Effector memory CD4-positive, alpha-beta T cell (primary cell): ENCODE measurements around the gene CYP26B1.

Source experiments
- DNase-seq, 3 donors: peaks; one replicate each; pipeline ENCODE4 v3.0.0-alpha.2; 2020
- H3K27ac ChIP-seq: 2 replicates; pipeline ENCODE4 v1.7.0; 2013; ENCODE audit warnings: mild to moderate bottlenecking, low read length, moderate library complexity; ENCODE audit not compliant: insufficient read depth, poor library complexity, severe bottlenecking
- H3K27me3 ChIP-seq: replicated peaks from 2 replicates; pipeline ENCODE4 v1.7.0; 2013; ENCODE audit warnings: mild to moderate bottlenecking, low read length; ENCODE audit not compliant: insufficient read depth, control insufficient read depth, poor library complexity, severe bottlenecking
- H3K36me3 ChIP-seq: 2 replicates; pipeline ENCODE4 v1.7.0; 2013; ENCODE audit warnings: mild to moderate bottlenecking, low read length, moderate library complexity; ENCODE audit not compliant: control insufficient read depth, insufficient read depth
- H3K4me1 ChIP-seq: 2 replicates; pipeline ENCODE4 v1.7.0; 2013; ENCODE audit warnings: low read length, mild to moderate bottlenecking; ENCODE audit not compliant: control insufficient read depth, insufficient read depth, poor library complexity, severe bottlenecking
- H3K4me3 ChIP-seq: 2 replicates; pipeline ENCODE4 v1.7.0; 2013; ENCODE audit warnings: low read length, low read depth, mild to moderate bottlenecking; ENCODE audit not compliant: insufficient read depth, poor library complexity, severe bottlenecking
- H3K9me3 ChIP-seq: 2 replicates; pipeline ENCODE4 v1.7.0; 2013; ENCODE audit warnings: mild to moderate bottlenecking, low read length, moderate library complexity; ENCODE audit not compliant: control insufficient read depth
- total RNA-seq, 3 donors: gene quantifications; one replicate each; lab custom pipeline; 2026; lab: John Stamatoyannopoulos, UW

Gene CYP26B1, protein sequence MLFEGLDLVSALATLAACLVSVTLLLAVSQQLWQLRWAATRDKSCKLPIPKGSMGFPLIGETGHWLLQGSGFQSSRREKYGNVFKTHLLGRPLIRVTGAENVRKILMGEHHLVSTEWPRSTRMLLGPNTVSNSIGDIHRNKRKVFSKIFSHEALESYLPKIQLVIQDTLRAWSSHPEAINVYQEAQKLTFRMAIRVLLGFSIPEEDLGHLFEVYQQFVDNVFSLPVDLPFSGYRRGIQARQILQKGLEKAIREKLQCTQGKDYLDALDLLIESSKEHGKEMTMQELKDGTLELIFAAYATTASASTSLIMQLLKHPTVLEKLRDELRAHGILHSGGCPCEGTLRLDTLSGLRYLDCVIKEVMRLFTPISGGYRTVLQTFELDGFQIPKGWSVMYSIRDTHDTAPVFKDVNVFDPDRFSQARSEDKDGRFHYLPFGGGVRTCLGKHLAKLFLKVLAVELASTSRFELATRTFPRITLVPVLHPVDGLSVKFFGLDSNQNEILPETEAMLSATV
- total RNA-seq: 0 to 0.19 (median 0) reads per million in 3 donors

DNA sequence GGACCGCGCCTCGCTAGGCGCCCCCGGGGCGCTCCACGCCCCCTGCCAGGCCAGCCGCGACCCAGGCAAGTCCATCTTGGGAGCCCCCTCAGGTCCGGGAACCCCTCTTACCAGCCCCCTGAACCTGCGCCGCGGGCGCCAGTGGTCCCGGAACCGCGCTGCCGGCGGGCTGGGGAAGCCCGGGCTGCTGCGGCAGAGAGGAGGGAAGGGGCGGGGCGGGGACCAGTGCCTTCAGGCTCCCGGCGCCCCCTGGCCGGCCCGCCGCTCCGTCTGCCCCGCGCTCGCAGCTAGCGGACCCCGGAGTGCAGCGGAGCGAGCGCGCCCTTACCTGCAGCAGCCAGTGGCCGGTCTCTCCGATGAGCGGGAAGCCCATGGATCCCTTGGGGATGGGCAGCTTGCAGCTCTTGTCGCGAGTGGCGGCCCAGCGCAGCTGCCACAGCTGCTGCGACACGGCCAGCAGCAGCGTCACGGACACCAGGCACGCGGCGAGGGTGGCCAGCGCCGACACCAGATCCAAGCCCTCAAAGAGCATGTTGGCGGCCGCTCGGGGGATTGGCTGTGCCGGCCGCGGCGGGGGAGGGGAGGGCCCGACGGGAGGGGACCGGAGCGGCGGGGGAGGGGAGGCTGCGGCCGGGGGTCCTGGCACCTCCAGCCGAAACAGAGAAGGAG lies at the start of gene CYP26B1:
Gene CYP26B1, minus strand, starts transcription at position 560 of the 669 bp plus-strand sequence. Its CDS starts 28 bp downstream, at position 532.
- Histone ChIP-seq H3K9me3 (no peaks in the 10 kb centered on the region), H3K4me3 (peak within 1 kb of the TSS; percentile 39), H3K4me1 (peaks cover 33% of the 10 kb centered on the region), H3K27ac (no peak within 1 kb of the TSS), H3K27me3 (peaks cover 47% of the 10 kb centered on the region), H3K36me3 (no peaks in the 10 kb centered on the region)
- DNase-seq: no peak

DNA sequence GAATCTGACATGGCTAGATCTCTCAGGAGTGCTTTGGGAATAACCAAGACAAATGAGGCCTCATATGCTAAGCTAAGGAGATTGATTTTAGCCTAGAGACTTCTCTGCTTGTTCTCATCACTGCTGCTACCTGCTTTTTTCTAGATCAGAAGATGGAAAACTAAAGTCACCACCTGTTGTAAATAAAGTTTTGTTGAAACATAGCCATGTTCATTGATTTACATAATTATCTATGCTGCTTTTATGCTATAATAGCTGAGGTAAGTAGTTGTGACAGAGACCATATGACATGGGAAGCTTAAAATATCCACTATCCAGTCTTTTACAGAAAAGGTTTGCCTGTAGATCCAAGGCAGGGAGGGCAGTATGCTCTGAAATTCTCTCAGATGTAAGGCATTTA lies 46.1 kb upstream of the CYP26B1 start:
- Histone ChIP-seq H3K4me1 (no peaks in the 10 kb centered on the region), H3K27me3 (no peaks in the 10 kb centered on the region), H3K4me3 (no peak overlapping the region), H3K9me3 (no peaks in the 10 kb centered on the region), H3K27ac (no peak overlapping the region), H3K36me3 (no peaks in the 10 kb centered on the region)
- no peak for DNase-seq

DNA sequence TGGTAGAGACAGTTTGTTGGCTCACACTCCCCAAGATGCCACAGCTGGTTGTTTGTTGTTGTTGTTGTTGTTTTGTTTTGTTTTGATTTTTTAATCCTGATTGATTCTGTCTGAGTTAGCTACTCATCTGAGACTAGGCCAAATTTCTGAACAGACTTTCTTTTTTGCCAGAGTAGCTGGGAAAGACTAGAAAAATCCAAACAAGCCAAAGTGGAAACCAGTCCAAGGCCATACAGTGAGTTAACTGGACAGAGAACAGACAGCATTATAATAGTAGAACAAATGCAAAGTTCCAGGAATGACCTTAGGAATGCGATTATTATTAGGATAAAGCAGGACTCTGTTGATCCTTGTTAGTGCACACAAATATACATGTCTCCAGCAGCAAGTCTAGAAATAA lies 43.8 kb upstream of the CYP26B1 start:
- H3K27me3 ChIP-seq: no peaks in the 10 kb centered on the region
- no peak for DNase-seq
- no peaks in the 10 kb centered on the region for H3K36me3 ChIP-seq
- H3K4me3 ChIP-seq: no peak overlapping the region
- no peaks in the 10 kb centered on the region for H3K9me3 ChIP-seq
- H3K4me1 ChIP-seq: no peaks in the 10 kb centered on the region
- no peak overlapping the region for H3K27ac ChIP-seq

DNA sequence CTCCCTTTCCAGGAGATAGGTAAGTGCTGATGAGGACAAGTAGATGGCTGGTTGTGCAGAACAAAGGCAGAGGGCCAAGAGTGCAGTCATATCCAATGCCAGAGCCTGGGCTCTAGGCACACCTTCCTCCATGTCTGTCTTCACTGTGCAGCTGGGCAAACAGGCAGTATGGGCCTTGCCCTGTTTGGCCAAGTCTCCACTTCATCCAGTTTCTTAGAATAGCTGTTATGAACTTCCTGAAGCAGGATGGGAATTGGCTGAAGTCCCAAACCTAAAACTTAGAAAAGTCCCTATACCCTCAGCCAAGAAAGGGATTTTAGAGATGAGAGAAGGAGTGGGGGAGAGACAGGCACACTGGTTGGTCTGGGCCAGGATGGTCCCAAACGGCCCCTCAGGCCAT lies 37.5 kb upstream of the CYP26B1 start:
- Histone ChIP-seq H3K27me3 (no peaks in the 10 kb centered on the region), H3K27ac (no peak overlapping the region), H3K4me3 (no peak overlapping the region), H3K9me3 (no peaks in the 10 kb centered on the region), H3K4me1 (no peaks in the 10 kb centered on the region), H3K36me3 (no peaks in the 10 kb centered on the region)
- DNase-seq: no peak

DNA sequence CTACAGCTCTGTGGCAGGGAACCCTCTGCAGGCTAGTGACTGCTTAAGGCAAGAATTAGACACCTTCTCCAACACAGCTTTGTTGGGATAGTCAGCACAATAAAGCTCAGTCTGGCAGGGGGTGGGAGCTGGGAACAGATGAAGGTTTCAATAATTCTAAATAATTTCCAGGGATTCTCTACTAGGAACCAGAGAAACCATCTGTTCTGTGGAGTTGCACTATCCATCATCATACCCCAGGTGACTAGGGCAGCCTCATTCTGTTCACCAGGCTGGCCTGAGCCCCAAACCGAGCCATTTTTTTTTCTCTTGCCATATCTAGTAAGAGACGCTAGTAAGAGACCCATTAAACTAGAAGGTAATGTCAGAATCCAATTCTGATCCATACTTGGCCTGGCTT lies 35.8 kb upstream of the CYP26B1 start:
- no peak overlapping the region for H3K27ac ChIP-seq
- DNase-seq: no peak

DNA sequence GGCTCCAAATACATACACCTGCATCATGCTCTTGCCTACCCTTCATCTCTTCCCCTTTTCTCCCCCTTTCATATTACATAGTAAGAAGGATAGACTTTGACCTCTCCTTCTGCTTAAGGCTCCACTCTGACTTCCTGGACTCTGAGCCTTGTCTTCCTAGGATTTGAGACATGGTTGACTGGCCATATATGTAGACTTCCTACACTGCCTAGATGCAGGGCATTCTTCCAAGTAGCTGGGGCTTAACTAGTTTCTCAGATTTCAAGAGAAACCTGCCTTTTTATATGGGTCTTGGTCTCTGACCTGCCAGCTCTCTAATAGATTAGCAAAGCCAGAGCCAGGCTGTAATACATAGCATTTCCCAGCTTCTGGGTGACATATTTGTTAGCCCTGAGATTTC lies 35.4 kb upstream of the CYP26B1 start:
- Histone ChIP-seq H3K27ac (no peak overlapping the region), H3K9me3 (no peaks in the 10 kb centered on the region), H3K27me3 (no peaks in the 10 kb centered on the region), H3K4me3 (no peak overlapping the region), H3K4me1 (no peaks in the 10 kb centered on the region), H3K36me3 (no peaks in the 10 kb centered on the region)
- no peak for DNase-seq

More for the DNA sequence above, 35.8 kb upstream of the CYP26B1 start:
- Histone ChIP-seq H3K27me3 (no peaks in the 10 kb centered on the region), H3K36me3 (no peaks in the 10 kb centered on the region), H3K4me1 (no peaks in the 10 kb centered on the region), H3K9me3 (no peaks in the 10 kb centered on the region), H3K4me3 (no peak overlapping the region)

DNA sequence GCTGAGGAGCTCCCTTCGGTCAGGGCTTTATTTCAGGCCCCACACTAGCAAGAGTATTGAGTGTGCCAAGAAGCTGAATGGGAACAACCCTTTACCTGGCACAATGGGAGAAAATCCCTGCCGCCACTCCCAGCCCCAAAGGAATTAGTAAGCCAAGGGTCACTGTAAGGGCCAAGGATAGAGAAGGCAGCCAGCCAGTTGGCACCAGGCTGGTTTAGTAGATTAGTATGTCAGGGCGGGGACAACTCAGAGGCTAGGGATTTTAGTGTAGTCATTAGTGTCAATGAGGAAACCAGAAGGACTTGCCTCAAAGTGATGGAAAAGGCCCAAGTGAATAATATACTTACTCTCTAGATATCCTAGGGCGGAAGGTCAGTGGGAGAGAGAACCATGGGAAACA lies 34.9 kb upstream of the CYP26B1 start:
- H3K9me3 ChIP-seq: no peaks in the 10 kb centered on the region
- H3K36me3 ChIP-seq: no peaks in the 10 kb centered on the region
- H3K4me1 ChIP-seq: no peaks in the 10 kb centered on the region
- H3K27me3 ChIP-seq: no peaks in the 10 kb centered on the region
- no peak for DNase-seq
- H3K27ac ChIP-seq: no peak overlapping the region
- H3K4me3 ChIP-seq: no peak overlapping the region

DNA sequence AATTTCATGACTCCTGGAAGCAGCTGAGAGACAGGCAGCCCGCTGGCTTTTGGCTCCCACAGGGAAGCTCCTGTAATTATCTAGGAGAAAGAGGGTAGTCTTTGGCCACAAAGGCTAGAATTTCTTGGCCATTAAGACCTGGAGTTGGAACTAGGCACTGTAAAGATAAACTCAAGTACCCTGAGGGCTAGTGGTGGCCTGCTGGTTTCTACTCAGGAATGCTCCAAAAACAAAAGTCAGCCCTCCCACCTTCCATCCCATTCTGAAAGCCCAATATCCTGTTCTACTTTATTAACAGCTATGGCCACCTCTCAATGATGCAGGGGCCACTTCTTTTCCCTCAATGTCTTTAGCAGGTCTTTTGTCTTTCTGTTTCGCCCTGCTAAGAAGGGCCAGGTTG lies 34.0 kb upstream of the CYP26B1 start:
- no peaks in the 10 kb centered on the region for H3K4me1 ChIP-seq
- no peak overlapping the region for H3K27ac ChIP-seq
- no peak for DNase-seq
- no peak overlapping the region for H3K4me3 ChIP-seq
- H3K36me3 ChIP-seq: no peaks in the 10 kb centered on the region
- no peaks in the 10 kb centered on the region for H3K9me3 ChIP-seq
- no peaks in the 10 kb centered on the region for H3K27me3 ChIP-seq

DNA sequence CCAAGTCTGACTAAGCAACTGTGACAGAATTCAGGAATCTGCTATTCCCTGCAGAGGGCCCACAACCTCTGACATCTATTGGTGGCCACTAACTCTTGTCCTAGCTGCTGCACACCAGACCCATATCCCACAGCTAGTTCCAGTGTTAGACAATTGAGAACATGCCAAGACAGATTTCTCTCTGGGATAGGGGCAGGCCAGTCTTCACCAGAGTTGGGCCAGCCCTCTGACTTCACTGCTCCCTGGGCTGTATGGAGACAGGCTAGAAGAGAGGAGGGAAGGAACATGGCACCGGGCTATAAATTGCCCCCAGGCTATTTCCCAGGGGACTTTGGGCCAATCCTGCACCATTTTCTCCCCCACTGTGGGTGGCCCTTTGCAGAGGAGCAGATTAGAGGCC lies 32.7 kb upstream of the CYP26B1 start:
- H3K27ac ChIP-seq: no peak overlapping the region
- no peaks in the 10 kb centered on the region for H3K27me3 ChIP-seq
- no peak overlapping the region for H3K4me3 ChIP-seq
- H3K4me1 ChIP-seq: no peaks in the 10 kb centered on the region
- no peaks in the 10 kb centered on the region for H3K36me3 ChIP-seq
- no peak for DNase-seq
- H3K9me3 ChIP-seq: no peaks in the 10 kb centered on the region

GRCh38 chr2:72178551-72178950 lies 30.9 kb upstream of the CYP26B1 start:
- H3K4me1 ChIP-seq: no peaks in the 10 kb centered on the region
- H3K4me3 ChIP-seq: no peak overlapping the region
- H3K27ac ChIP-seq: no peak overlapping the region
- no peaks in the 10 kb centered on the region for H3K9me3 ChIP-seq
- no peak for DNase-seq
- no peaks in the 10 kb centered on the region for H3K27me3 ChIP-seq
- no peaks in the 10 kb centered on the region for H3K36me3 ChIP-seq
